GM20000 (cell line): Measurements from ENCODE around the gene GALK1.

ENCODE experiments used
- DNase-seq: peaks from one replicate; pipeline ENCODE4 v3.0.0; 2012; ENCODE audit warnings: low spot score
- CTCF ChIP-seq: IDR thresholded peaks from 2 replicates; pipeline ENCODE4 v1.5.1; 2012; ENCODE audit warnings: mild to moderate bottlenecking, control low read depth; ENCODE audit errors: extremely low read depth, missing control alignments

The GALK1 gene

GRCh38 chr17:75739174-75739573 is 25.8 kb downstream of the GALK1 start:
- no peak for DNase-seq
- TF ChIP-seq CTCF, result no peak

- TF ChIP-seq CTCF, result no peak
- DNase-seq, result peak; percentile 61
Measured at GRCh38 chr17:75738218-75738802, 26.7 kb downstream of the GALK1 start.

GRCh38 chr17:75737133-75737962 is 27.6 kb downstream of the GALK1 start:
- TF ChIP-seq CTCF, result no peak
- no peak for DNase-seq

GRCh38 chr17:75736173-75736835 is 28.7 kb downstream of the GALK1 start:
- no peak for DNase-seq
- no peak for TF ChIP-seq CTCF

- TF ChIP-seq CTCF, result no peak
Measured at GRCh38 chr17:75734674-75735294, 30.2 kb downstream of the GALK1 start.

GRCh38 chr17:75733471-75733870 is 31.5 kb downstream of the GALK1 start:
- no peak for TF ChIP-seq CTCF

More at GRCh38 chr17:75734674-75735294, 30.2 kb downstream of the GALK1 start:
- peak; percentile 49 for DNase-seq

More at GRCh38 chr17:75733471-75733870, 31.5 kb downstream of the GALK1 start:
- no peak for DNase-seq
